GM19099 (cell line): Measurements from ENCODE around the gene MTO1.

Experiments
- POLR2A ChIP-seq: IDR thresholded peaks from 3 replicates; pipeline ENCODE4 v1.6.1; 2011; ENCODE audit warnings: low read depth; ENCODE audit not compliant: insufficient read length; ENCODE audit errors: extremely low read depth

The MTO1 gene

GRCh38 chr6:73518100-73518981, 56.8 kb downstream of the MTO1 start:
- TF ChIP-seq POLR2A, result peak; percentile 3

- TF ChIP-seq POLR2A, result peak; percentile 48
Observed at GRCh38 chr6:73519926-73520687, 58.6 kb downstream of the MTO1 start.

GRCh38 chr6:73520688-73521350, 59.3 kb downstream of the MTO1 start, which contains the start of gene EEF1A1:
TSS of gene EEF1A1 (minus strand) at chr6:73521032. CDS start at chr6:73520026, 1,006 bp downstream.
- peak; percentile 100 for TF ChIP-seq POLR2A

- peak; percentile 43 for TF ChIP-seq POLR2A
Observed at GRCh38 chr6:73521351-73521985, 59.9 kb downstream of the MTO1 start.

- peak; percentile 90 for TF ChIP-seq POLR2A
Observed at GRCh38 chr6:73523434-73524123, 62.0 kb downstream of the MTO1 start.

GRCh38 chr6:73525546-73526330, 64.2 kb downstream of the MTO1 start:
- TF ChIP-seq POLR2A, result no peak

GRCh38 chr6:73528897-73529296, 67.4 kb downstream of the MTO1 start:
- TF ChIP-seq POLR2A, result no peak

GRCh38 chr6:73532293-73532692, 70.8 kb downstream of the MTO1 start:
- no peak for TF ChIP-seq POLR2A

GRCh38 chr6:73534628-73535027, 73.1 kb downstream of the MTO1 start:
- TF ChIP-seq POLR2A, result no peak

GRCh38 chr6:73537677-73538076, 76.1 kb downstream of the MTO1 start:
- TF ChIP-seq POLR2A, result no peak

- TF ChIP-seq POLR2A, result no peak
Observed at GRCh38 chr6:73538116-73538779, 76.7 kb downstream of the MTO1 start.

GRCh38 chr6:73542891-73543290, 81.4 kb downstream of the MTO1 start:
- no peak for TF ChIP-seq POLR2A

GRCh38 chr6:73547036-73547435, 85.5 kb downstream of the MTO1 start:
- TF ChIP-seq POLR2A, result no peak
